Measurements from ENCODE around the gene SEC23B.
A peak's percentile ranks its signal among the peaks of the same experiment; 100 is the strongest.
"Not testable (repeated sequence)": the region's sequence is repeated elsewhere in the genome, so short reads cannot be mapped to it uniquely, and the experiment has no call there.

Gene SEC23B

DNA sequence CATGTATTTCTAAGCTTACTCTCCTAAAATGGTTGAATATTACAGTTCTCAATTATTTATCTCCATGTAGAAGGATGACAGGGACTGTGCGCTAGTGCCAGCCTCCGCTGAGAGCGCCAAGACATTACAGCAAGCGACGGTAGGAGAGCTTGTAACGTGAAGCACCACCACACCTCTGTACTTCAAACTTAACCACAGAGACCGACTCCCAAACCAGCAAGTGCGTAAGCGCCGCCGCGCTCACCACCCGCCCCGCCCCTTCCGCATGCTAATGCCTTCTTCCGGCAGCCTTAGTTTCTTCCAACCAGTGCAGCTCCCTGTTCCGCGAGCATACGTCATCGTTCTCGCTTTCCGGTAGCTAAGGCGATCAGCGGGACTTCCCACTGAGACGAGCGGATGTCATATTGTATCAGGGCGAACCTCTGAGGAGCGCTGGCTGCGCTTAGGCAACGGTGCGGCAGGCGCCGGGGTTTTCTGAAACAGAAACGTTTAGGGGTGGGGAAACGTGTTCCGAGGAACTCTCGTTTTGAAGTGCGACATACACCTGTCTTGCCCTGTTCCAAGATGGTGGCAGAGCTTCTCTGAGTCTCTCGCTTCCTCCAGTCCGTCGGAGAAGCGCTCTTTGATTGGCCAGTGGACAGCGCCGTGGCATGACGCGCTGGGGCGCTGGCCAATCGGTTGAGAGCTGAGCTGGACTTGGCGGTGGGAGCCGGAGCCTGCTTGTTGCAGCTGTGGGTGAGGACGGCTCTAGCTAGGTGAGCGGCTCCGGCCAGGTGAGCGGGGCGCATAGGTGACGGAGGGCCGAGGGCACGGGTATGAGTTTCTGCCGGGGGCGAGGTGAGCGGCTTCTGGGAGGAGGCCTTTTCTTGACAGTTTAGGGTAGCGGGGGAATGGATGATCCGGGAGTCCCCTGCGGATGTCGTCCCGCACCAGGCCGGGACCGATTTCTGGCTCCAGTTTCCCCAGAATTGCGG, at the start of gene SEC23B:
SEC23B (plus strand) TSS at position 723 of the 974 bp plus-strand sequence. CDS start 2,896 bp downstream, outside the sequence.
- DNase-seq (ENCODE audit: low read depth in 1 of 2, low spot score in 1 of 2), result peak; percentile 93 to 94

- DNase-seq (ENCODE audit: low read depth in 1 of 2, low spot score in 1 of 2), result no peak
These were observed 42.1 kb upstream of the SEC23B start for GRCh38 chr20:18465536-18466200.

DNA sequence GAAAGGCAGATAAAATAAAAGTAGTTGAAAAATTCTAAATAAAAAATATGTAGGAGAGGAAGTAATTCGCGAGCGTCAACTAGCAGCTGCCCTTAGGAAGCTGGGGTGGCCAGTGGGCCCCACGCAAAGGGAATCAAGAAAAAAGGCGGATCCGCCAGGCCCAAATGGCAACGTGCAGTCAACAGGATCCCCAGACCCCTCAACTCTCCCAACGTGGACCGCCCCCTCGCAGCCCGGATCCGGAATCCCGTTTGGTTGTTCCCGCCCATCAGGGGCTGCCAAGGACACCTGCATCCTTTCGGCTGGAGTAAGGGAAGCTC, 41.2 kb upstream of the SEC23B start:
- DNase-seq (ENCODE audit: low read depth in 1 of 2, low spot score in 1 of 2), result no peak

GRCh38 chr20:18466894-18467730, 40.6 kb upstream of the SEC23B start, which contains the start of the genes DZANK1 and POLR3F:
Gene DZANK1 (minus strand): TSS chr20:18467030. CDS start chr20:18465358, 1,672 bp downstream.
Gene POLR3F (plus strand): TSS chr20:18467390. CDS start chr20:18467507, 117 bp downstream.
- peak; percentile 84 to 88 for DNase-seq (ENCODE audit: low read depth in 1 of 2, low spot score in 1 of 2)

DNA sequence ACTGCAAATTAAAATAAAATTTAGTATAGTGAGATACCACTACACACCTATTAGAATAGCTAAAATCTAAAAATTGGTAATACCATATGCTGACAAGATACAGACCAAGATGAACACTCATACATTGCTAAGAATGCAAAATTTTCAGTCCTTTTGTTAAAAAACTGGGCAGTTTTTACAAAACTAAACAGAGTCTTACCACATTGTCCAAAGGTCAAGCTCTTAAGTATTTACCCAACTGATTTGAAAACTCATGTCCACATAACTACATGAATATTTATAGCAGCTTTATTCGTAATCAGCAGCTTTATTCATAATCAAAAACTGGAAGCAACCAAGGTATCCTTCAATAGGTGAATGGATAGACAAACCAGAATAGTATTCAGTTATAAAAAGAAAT, 30.5 kb upstream of the SEC23B start:
- DNase-seq (ENCODE audit: low read depth in 1 of 2, low spot score in 1 of 2), result no peak

DNA sequence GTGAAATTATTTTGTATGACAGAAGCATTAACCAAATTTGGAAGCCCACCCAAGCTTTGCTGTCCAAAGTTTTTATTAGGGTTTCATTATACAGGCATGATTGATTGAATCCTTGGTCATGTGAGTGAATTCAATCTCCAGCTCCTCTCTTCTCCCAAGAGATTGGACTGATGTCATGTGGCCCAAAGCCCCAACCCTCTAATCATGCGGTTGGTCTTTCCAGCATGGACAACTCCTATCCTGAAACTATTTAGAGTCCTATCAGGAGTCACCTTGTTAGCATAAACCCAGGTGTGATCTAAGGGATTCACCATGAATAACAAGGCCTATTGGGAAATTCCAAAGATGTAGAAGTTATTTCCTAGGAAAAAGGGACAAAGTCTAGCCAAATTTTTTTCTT, 29.9 kb upstream of the SEC23B start:
- DNase-seq (ENCODE audit: low read depth in 1 of 2, low spot score in 1 of 2), result no peak

- no peak for DNase-seq (ENCODE audit: low read depth in 1 of 2, low spot score in 1 of 2)
These were observed 26.1 kb upstream of the SEC23B start for GRCh38 chr20:18481596-18481995.

- DNase-seq (ENCODE audit: low read depth in 1 of 2, low spot score in 1 of 2), result no peak
These were observed 19.4 kb upstream of the SEC23B start for GRCh38 chr20:18488301-18488700.

DNA sequence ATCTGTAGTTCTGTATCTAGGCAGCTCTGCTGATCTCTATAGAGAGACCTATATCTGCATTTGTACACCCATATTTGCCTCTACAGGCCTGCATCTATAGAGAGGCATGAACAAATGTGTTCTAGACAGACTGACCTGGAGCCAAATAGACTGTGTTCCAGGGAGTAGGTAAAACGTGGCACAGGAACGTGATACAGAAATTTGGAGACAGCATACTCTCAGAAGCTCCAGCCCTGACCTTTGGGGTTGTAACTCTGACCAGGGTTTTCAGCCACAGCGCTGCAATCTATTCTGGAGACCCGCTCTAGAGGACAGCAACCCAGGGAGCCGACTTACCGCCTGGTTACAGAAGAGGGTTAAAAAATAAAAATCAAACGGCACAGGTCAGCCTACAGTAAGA, 11.7 kb upstream of the SEC23B start:
- no peak for DNase-seq (ENCODE audit: low read depth in 1 of 2, low spot score in 1 of 2)

DNA sequence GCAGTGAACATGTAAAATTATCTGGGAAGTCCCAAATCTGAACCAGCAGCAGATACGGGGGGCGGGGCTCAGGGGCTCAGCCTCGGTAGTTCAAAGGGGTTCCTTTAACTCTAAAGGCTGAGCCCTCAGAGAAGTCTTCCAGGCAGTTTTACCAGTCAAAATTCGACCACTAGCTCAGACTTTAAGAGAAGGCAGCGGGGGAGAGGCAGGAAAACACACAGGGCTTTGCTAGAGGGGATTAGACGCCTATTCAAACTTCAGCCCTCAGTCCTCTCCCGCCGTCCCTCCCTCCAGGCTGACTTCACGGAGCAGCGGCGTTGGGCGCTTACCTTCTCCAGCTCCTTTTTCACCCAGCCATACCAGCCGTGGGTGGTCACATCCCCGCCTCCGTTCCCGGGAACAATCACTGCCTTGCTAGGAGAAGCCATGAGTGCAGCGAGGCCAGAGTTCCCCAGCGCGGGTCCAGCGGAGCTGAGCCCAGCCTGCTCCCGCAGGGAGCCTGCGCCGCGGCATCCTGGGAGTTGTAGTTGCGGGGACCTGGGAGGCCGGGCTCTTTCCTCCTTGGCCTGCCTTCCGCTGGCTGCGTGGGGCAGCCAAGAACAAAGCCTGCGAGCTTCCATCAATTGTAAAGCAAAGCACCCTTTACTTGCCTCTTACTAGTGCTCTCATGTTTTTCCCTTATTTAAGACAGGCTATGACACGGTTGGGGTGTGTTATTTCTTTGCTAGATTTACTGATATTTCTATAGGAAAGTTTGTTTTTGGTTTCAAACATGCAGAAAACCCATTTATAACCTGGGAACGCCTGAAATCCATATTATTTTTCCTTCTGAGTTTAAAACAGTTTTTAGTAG, 10.8 kb upstream of the SEC23B start, which contains the start of gene RBBP9:
RBBP9 (minus strand) TSS at position 486 of the 853 bp plus-strand sequence; CDS start at position 428, 58 bp downstream.
- DNase-seq (ENCODE audit: low read depth in 1 of 2, low spot score in 1 of 2), result peak; percentile 40 to 64

DNA sequence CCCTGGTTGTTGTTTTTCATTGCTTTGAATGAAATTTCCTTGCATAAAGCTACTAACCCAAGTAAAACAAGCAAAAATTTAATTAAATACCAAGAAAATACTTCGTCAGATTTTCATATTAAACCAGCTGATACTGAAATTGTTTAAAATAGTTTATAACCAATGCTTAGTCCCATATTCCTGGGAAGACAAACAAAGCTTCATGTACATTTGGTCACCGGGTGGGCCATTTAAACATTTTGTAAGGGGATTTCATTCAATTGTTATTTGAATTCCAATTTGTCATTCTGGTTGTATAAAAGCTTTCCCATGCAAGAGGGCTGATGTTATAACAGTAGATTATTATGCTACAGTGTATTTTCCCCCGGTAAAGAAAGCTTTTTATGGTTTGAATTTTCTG, 10.1 kb upstream of the SEC23B start:
- DNase-seq (ENCODE audit: low read depth in 1 of 2, low spot score in 1 of 2), result no peak

DNA sequence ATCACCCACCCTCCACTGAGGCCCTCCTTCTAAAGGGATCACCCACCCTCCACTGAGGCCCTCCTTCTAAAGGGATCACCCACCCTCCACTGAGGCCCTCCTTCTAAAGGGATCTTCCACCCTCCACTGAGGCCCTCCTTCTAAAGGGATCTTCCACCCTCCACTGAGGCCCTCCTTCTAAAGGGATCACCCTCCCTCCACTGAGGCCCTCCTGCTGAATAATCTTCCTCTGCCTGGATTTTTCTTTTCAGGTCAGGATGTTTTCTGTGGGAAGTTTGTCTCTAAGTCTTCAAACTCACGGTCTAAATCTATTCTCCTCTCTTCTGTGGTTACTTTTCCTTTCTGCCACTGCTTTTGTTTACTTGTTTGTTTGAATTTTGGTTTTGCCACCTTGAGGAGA, 6.1 kb upstream of the SEC23B start:
- DNase-seq (ENCODE audit: low read depth in 1 of 2, low spot score in 1 of 2), result not testable (repeated sequence)

DNA sequence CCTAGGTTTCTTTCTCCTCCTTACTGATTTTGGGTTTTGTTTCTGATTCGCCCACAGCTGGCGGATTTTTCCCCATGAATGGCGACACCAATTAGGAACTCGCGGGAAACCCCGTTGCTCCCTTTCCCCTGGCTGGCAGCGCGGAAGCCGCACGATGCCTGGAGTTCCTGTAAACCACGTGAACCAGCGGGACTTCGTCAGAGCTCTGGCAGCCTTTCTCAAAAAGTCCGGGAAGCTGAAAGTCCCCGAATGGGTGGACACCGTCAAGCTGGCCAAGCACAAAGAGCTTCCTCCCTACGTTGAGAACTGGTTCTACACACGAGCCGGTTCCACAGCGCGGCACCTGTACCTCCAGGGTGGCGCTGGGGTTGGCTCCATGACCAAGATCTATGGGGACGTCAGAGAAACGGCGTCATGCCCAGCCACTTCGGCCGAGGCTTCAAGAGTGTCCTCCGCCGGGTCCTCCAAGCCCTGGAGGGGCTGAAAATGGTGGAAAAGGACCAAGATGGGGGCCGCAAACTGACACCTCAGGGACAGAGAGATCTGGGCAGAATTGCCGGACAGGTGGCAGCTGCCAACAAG, 3.2 kb upstream of the SEC23B start:
- DNase-seq (ENCODE audit: low read depth in 1 of 2, low spot score in 1 of 2), result no peak

- no peak for DNase-seq (ENCODE audit: low read depth in 1 of 2, low spot score in 1 of 2)
These were observed 996 bp upstream of the SEC23B start for GRCh38 chr20:18506744-18507143.

DNA sequence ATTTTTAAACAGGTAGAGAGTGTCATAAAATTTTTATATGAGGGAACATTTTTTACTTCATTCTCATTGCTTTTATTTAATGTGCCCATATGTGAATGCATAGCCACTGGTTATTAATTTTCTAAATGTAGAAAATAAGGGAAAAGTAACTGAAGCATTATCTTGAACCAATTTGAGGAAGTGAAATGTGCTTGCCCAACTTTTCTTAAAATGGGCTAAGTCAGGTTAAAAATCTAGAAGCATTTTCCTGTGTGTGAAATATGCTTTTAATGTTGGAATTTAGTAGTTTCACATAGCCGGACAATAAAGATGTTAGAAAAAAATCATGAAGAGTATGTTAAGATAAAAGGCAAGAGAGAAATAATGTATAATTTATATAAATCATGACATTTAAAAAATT, 3.8 kb downstream of the SEC23B start:
- no peak for DNase-seq (ENCODE audit: low read depth in 1 of 2, low spot score in 1 of 2)

DNA sequence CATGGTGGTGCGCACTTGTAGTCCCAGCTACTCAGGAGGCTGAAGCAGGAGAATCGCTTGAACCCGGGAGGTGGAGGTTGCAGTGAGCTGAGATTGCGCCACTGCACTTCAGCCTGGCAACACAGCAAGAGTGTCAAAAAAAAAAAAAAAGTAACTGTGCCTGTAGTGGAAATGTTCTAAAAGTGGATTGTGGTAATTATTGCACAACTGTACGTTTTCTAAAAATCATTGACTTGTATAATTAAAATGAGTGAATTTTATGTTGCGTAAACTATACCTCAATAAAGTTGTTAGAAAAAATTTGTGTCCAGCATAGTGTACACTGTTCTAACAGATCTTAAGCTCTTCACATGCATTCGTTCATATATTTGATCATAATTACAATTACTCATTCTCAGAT, 5.5 kb downstream of the SEC23B start:
- DNase-seq (ENCODE audit: low read depth in 1 of 2, low spot score in 1 of 2), result no peak

DNA sequence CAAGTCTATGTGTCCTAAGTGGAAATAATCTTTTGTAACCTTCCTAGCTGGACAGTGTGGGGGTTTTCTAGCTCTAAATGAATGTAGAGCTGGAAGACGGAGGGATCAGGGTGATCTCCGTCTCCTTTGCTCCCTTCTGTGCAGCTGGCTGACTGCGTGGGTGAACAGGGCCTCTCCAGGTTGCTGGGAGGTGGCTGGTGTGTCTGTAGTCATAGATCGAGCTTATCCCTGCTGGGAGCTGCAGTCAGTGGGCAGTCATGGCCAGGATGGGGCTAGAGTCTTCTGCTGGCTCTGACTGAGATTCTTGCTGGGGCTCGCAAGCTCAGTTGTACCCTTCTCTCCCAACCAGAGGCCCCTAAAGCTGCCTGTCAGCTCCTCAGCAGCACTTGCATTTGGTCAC, 6.4 kb downstream of the SEC23B start:
- DNase-seq (ENCODE audit: low read depth in 1 of 2, low spot score in 1 of 2), result no peak

- no peak for DNase-seq (ENCODE audit: low read depth in 1 of 2, low spot score in 1 of 2)
These were observed 8.2 kb downstream of the SEC23B start for GRCh38 chr20:18515973-18516372.

DNA sequence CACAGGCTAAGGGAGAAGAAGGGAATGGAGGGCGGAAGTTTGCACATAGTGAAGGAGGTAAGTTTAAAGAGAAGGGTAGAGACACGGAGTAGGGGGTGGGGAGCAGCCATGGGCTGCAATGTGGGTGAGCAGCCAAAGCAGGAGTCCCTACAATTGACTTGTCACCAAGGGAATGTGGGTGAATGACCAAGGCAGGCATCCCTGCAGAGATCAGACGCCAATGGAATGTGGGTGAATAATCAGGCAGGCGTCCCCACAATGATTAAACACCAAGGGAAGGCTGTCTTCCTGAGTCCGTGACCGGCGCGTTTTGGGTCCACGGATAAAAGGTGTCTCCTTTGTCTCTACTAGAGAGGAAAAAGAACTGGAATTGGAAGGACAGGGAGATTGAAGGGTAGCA, 14.3 kb downstream of the SEC23B start:
- DNase-seq (ENCODE audit: low read depth in 1 of 2, low spot score in 1 of 2), result not testable (repeated sequence)

DNA sequence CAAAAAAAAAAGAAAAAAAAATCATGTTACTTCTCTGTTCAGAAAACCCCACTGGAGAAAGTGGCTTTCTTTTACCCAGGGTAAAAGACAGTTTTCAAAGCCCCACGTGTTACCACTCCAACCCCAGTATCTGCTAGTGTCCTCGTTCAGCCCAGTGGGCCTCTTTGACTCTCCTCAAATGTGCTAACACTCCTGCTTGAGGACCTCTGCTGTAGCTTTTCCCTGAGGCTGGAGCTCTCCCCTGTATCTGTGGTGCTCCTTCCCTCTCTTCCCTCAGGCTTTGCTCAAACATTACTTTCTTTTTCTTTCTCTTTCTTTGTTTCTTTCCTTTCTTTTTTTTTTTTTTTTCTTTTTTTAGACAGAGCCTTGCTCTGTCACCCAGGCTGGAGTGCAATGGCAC, 15.3 kb downstream of the SEC23B start:
- no peak for DNase-seq (ENCODE audit: low read depth in 1 of 2, low spot score in 1 of 2)
